SHP77 treated with DMSO at 0.1 percent for 48 hours (cell line): ENCODE data around the gene FAM120A.
"Not testable (repeated sequence)": the region's sequence is repeated elsewhere in the genome, so short reads cannot be mapped to it uniquely, and the experiment has no call there.

Experiments used
- DNase-seq: peaks from one replicate; lab custom pipeline; 2025; lab: John Stamatoyannopoulos, UW

The FAM120A gene

GRCh38 chr9:93450945-93451815, at the start of gene FAM120A:
Gene FAM120A (plus strand): TSS chr9:93451685. CDS start chr9:93451916, 231 bp downstream.
- DNase-seq = peak; percentile 56

- DNase-seq = no peak
Observed at GRCh38 chr9:93406371-93406770, 45.1 kb upstream of the FAM120A start.

- no peak for DNase-seq
Observed at GRCh38 chr9:93413530-93413929, 38.0 kb upstream of the FAM120A start.

GRCh38 chr9:93415176-93415690, 36.3 kb upstream of the FAM120A start:
- no peak for DNase-seq

- no peak for DNase-seq
Observed at GRCh38 chr9:93416530-93417235, 34.8 kb upstream of the FAM120A start.

GRCh38 chr9:93417538-93417937, 33.9 kb upstream of the FAM120A start:
- no peak for DNase-seq

- no peak for DNase-seq
Observed at GRCh38 chr9:93419023-93419422, 32.5 kb upstream of the FAM120A start.

- no peak for DNase-seq
Observed at GRCh38 chr9:93422977-93423616, 28.4 kb upstream of the FAM120A start.

- no peak for DNase-seq
Observed at GRCh38 chr9:93427655-93428379, 23.7 kb upstream of the FAM120A start.

- no peak for DNase-seq
Observed at GRCh38 chr9:93431539-93432105, 19.9 kb upstream of the FAM120A start.

GRCh38 chr9:93432964-93433363, 18.5 kb upstream of the FAM120A start:
- DNase-seq = no peak

- DNase-seq = no peak
Observed at GRCh38 chr9:93434056-93434455, 17.4 kb upstream of the FAM120A start.

GRCh38 chr9:93435386-93435785, 16.1 kb upstream of the FAM120A start:
- DNase-seq = no peak

GRCh38 chr9:93436218-93436617, 15.3 kb upstream of the FAM120A start:
- DNase-seq = no peak

- DNase-seq = no peak
Observed at GRCh38 chr9:93436655-93437407, 14.7 kb upstream of the FAM120A start.

GRCh38 chr9:93437996-93438395, 13.5 kb upstream of the FAM120A start:
- DNase-seq = no peak

GRCh38 chr9:93439301-93439700, 12.2 kb upstream of the FAM120A start:
- DNase-seq = not testable (repeated sequence)

- no peak for DNase-seq
Observed at GRCh38 chr9:93440896-93441580, 10.4 kb upstream of the FAM120A start.

GRCh38 chr9:93446073-93446472, 5.4 kb upstream of the FAM120A start:
- no peak for DNase-seq

GRCh38 chr9:93447655-93448054, 3.8 kb upstream of the FAM120A start:
- no peak for DNase-seq
